Panc1 (cell line): ENCODE measurements around the gene SNX15. TPM values are rescaled to one million over a fixed set of nuclear protein-coding genes. Genes with fewer than 3 reads are reported as not detected.

Experiments used
- ATAC-seq: fragments of 200-7000 bp; cut with Tn5 transposase; 2 replicates; pipeline ENCODE4 v1.9.1; 2020; ENCODE audit warnings: mild to moderate bottlenecking, moderate library complexity
- BruUV-seq: library from RNA; stranded (reverse); fragments of 400-500 nt; replicated peaks from 2 replicates; lab custom pipeline; 2021; lab: Mats Ljungman, UMichigan
- CTCF ChIA-PET: fragments of 300-600 bp; sonication (Branson Sonifier 250); formaldehyde crosslinking; loops from one replicate; lab custom pipeline; 2022; ENCODE audit warnings: antibody characterized with exemption; lab: Charles Lee
- POLR2A ChIA-PET: fragments of 300-600 bp; sonication (Branson Sonifier 250); formaldehyde crosslinking; loops from one replicate; lab custom pipeline; 2022; ENCODE audit warnings: antibody characterized with exemption; lab: Charles Lee
- DNase-seq: peaks from one replicate; pipeline ENCODE4 v3.0.0-alpha.2; 2010; ENCODE audit warnings: low read depth, low spot score
- H3K27ac ChIP-seq: 2 replicates; pipeline ENCODE4 v1.5.1; 2011; ENCODE audit warnings: mild to moderate bottlenecking, low read length, inconsistent platforms
- H3K27me3 ChIP-seq: fragments of 200-500 bp; sonication (Bioruptor generic); 2 replicates; pipeline ENCODE4 v1.6.0; 2014; ENCODE audit warnings: low read length, inconsistent platforms; ENCODE audit not compliant: control insufficient read depth, insufficient read depth
- H3K36me3 ChIP-seq: fragments of 200-500 bp; sonication (Bioruptor generic); 2 replicates; pipeline ENCODE4 v1.5.1; 2014; ENCODE audit warnings: inconsistent platforms, mild to moderate bottlenecking, low read length, moderate library complexity; ENCODE audit not compliant: control insufficient read depth, insufficient read depth
- H3K4me1 ChIP-seq: 2 replicates; pipeline ENCODE4 v1.5.1; 2011; ENCODE audit warnings: inconsistent platforms, mild to moderate bottlenecking, low read length, moderate library complexity; ENCODE audit not compliant: control insufficient read depth, insufficient read depth
- H3K4me3 ChIP-seq, 2 experiments: 2 replicates each; pipeline ENCODE4 v1.5.1; 2011 to 2012; ENCODE audit warnings: low read depth in 2 of 2, low read length in 2 of 2, mild to moderate bottlenecking in 2 of 2, inconsistent platforms in 1 of 2, moderate library complexity in 1 of 2
- H3K9me3 ChIP-seq: fragments of 200-500 bp; sonication (Bioruptor generic); 2 replicates; pipeline ENCODE4 v1.5.1; 2014; ENCODE audit warnings: low read depth, mild to moderate bottlenecking, inconsistent platforms, low read length, moderate library complexity; ENCODE audit not compliant: control insufficient read depth, insufficient read depth
- CTCF ChIP-seq: fragments of 450-650 bp; IDR thresholded peaks from 2 replicates; pipeline ENCODE4 v1.5.1; 2017; ENCODE audit warnings: mild to moderate bottlenecking
- POLR2AphosphoS5 ChIP-seq: IDR thresholded peaks from 2 replicates; pipeline ENCODE4 v1.6.1; 2012; ENCODE audit warnings: mild to moderate bottlenecking, low read depth, low read length, moderate library complexity
- REST ChIP-seq, 2 experiments: IDR thresholded peaks; 2 replicates each; pipeline ENCODE4 v1.6.1; 2011 to 2012; ENCODE audit warnings: low read depth in 2 of 2, control low read depth in 1 of 2, low read length in 1 of 2, mild to moderate bottlenecking in 1 of 2, moderate library complexity in 1 of 2; ENCODE audit not compliant: insufficient read depth in 1 of 2
- SIN3A ChIP-seq: IDR thresholded peaks from 2 replicates; pipeline ENCODE4 v1.6.1; 2012; ENCODE audit warnings: low read depth, mild to moderate bottlenecking, low read length, moderate library complexity, borderline replicate concordance; ENCODE audit not compliant: insufficient read depth
- TCF7L2 ChIP-seq: IDR thresholded peaks from 2 replicates; pipeline ENCODE4 v1.6.1; 2011; ENCODE audit warnings: mild to moderate bottlenecking, low read depth, low read length, inconsistent platforms
- in situ Hi-C: cut with HindIII; loops from 2 replicates; pipeline ENCODE4 v1.10.0; 2016; ENCODE audit warnings: low sequenced_read_pairs, low pct_unique_long_range_greater_than_20kb
- intact Hi-C: fragments of 100-400 bp; cut with micrococcal nuclease; formaldehyde crosslinking; loops from one replicate; pipeline ENCODE4 v1.10.0; 2022; ENCODE audit not compliant: unreplicated experiment
- total RNA-seq: library from RNA; stranded (reverse); gene quantifications from one replicate; pipeline ENCODE4 v1.2.1, GENCODE V29; 2021; ENCODE audit not compliant: unreplicated experiment

SNX15 gene
- total RNA-seq, 1 experiment from 2014 or later = 51.5 TPM

- no peak for DNase-seq
- ChIA-PET POLR2A (no interaction called here), CTCF (interaction anchor here (0.6 kb wide), 1 partner anchor 22 kb away, joined by 5 read pairs; no protein-coding TSS in a partner anchor)
- BruUV-seq = no TSS peak
- in situ Hi-C loops = no loop called here
- no peak for TF ChIP-seq SIN3A
- no peak for TF ChIP-seq POLR2AphosphoS5
- no peak for TF ChIP-seq CTCF
- no peak for TF ChIP-seq TCF7L2
- no peak for TF ChIP-seq REST (IDR thresholded peaks at IDR 0.05; ENCODE audit: insufficient read depth in 1 of 2, low read depth in 2 of 2, low read length in 1 of 2)
- ATAC-seq = no peak
- Histone ChIP-seq H3K27me3 (no peaks in the 10 kb centered on the region), H3K9me3 (no peaks in the 10 kb centered on the region), H3K4me1 (peaks cover 16% of the 10 kb centered on the region), H3K36me3 (no peaks in the 10 kb centered on the region), H3K27ac (no peak overlapping the region), H3K4me3 (no peak overlapping the region)
- intact Hi-C loops = no loop called here
Measured at GRCh38 chr11:65043881-65044501, 16.8 kb downstream of the SNX15 start.

- in situ Hi-C loops = no loop called here
Measured at GRCh38 chr11:65045061-65045460, 17.8 kb downstream of the SNX15 start.

More at GRCh38 chr11:65045061-65045460, 17.8 kb downstream of the SNX15 start:
- CTCF ChIA-PET = no interaction called here
- ATAC-seq = no peak
- intact Hi-C loops = no loop called here
- POLR2A ChIA-PET = no interaction called here
- H3K27me3 ChIP-seq = no peaks in the 10 kb centered on the region
- H3K36me3 ChIP-seq = no peaks in the 10 kb centered on the region
- BruUV-seq = no TSS peak
- H3K9me3 ChIP-seq = no peaks in the 10 kb centered on the region
- H3K4me3 ChIP-seq = no peak overlapping the region
- TF ChIP-seq CTCF (no peak), SIN3A (no peak), TCF7L2 (no peak), POLR2AphosphoS5 (no peak), REST (IDR thresholded peaks at IDR 0.05; ENCODE audit: insufficient read depth in 1 of 2, low read depth in 2 of 2, low read length in 1 of 2) (no peak)
- no peak overlapping the region for H3K27ac ChIP-seq
- DNase-seq = no peak
- H3K4me1 ChIP-seq = peaks cover 16% of the 10 kb centered on the region
